Vagina (tissue), 2 donors: ENCODE data around the gene SPART. TPM values are rescaled to one million over a fixed set of nuclear protein-coding genes. Genes with fewer than 3 reads are reported as not detected.

ENCODE experiments used
- DNase-seq, 2 donors: peaks; one replicate each; pipeline ENCODE4 v3.0.0-alpha.2; 2017; ENCODE audit errors: extremely low spot score in 2 of 2
- H3K27ac ChIP-seq: fragments of 200-600 bp; sonication (generic); one replicate; pipeline ENCODE4 v1.5.1; 2019
- H3K27me3 ChIP-seq: fragments of 200-600 bp; sonication (generic); one replicate; pipeline ENCODE4 v1.5.1; 2019
- H3K36me3 ChIP-seq, 2 donors: fragments of 200-600 bp; sonication (generic); one replicate each; pipeline ENCODE4 v1.5.1; 2017 to 2019
- H3K4me1 ChIP-seq: fragments of 200-600 bp; sonication (generic); one replicate; pipeline ENCODE4 v1.5.1; 2019
- H3K4me3 ChIP-seq, 2 donors: fragments of 200-600 bp; sonication (generic); 1 replicate in 1 of 2; 2 replicates in 1 of 2; pipeline ENCODE4 v1.5.1; 2016 to 2019
- H3K9me3 ChIP-seq: fragments of 200-600 bp; sonication (generic); one replicate; pipeline ENCODE4 v1.5.1; 2019
- CTCF ChIP-seq, 3 experiments: fragments of 450-650 bp in 2 of 3; fragments of 200-600 bp in 1 of 3; sonication (generic) in 1 of 3; IDR thresholded peaks; one replicate each; pipeline ENCODE4 v1.5.1; 2017 to 2019; ENCODE audit warnings: antibody characterized with exemption in 3 of 3, mild to moderate bottlenecking in 2 of 3, moderate library complexity in 2 of 3
- POLR2A ChIP-seq, 2 donors: fragments of 450-650 bp; IDR thresholded peaks; one replicate each; pipeline ENCODE4 v1.6.1; 2017; ENCODE audit warnings: antibody characterized with exemption in 2 of 2, mild to moderate bottlenecking in 2 of 2, moderate library complexity in 2 of 2
- POLR2AphosphoS5 ChIP-seq, 2 donors: sonication (generic); formaldehyde crosslinking; IDR thresholded peaks; one replicate each; pipeline ENCODE4 v1.9.0; 2017; ENCODE audit warnings: antibody characterized with exemption in 2 of 2, mild to moderate bottlenecking in 2 of 2, low read depth in 1 of 2; ENCODE audit not compliant: insufficient read depth in 1 of 2
- intact Hi-C: fragments of 100-400 bp; cut with DNase I; formaldehyde crosslinking; loops from one replicate; pipeline ENCODE4 v1.15.1; 2023
- total RNA-seq: library from RNA; depleted of rRNA; stranded (reverse); fragments of >200 nt; gene quantifications from one replicate; pipeline ENCODE4 v1.2.3, GENCODE V29; 2016

The SPART gene
- total RNA-seq, 1 donor from 2014 or later: 63.8 TPM

DNA sequence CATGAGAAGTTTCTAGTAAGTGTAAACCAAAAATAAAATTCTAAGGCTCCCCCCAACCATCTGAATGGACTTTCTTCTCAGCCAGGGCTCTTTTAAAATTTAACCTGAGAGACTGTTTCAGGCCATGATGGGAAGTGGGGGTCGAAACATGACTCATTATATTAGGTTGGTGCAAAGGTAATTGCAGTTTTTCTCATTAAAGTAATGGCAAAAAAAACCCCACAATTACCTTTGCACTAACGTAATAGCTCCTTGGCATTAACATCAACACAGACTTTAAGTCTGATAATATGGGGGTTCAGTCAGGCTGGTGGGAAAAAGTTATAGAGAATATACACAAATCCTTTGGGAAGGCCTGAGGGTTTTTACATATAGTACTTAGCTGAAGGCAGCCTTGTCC lies 9.4 kb upstream of the SPART start:
- Histone ChIP-seq H3K27ac (no peak overlapping the region), H3K36me3 (no peaks in the 10 kb centered on the region), H3K4me1 (peaks cover 7% of the 10 kb centered on the region), H3K27me3 (no peaks in the 10 kb centered on the region), H3K4me3 (no peak overlapping the region), H3K9me3 (no peaks in the 10 kb centered on the region)
- intact Hi-C loops: no loop called here
- TF ChIP-seq CTCF (IDR thresholded peaks at IDR 0.05) (no peak), POLR2AphosphoS5 (IDR thresholded peaks at IDR 0.05; ENCODE audit: insufficient read depth in 1 of 2, low read depth in 1 of 2) (no peak), POLR2A (IDR thresholded peaks at IDR 0.05) (no peak)
- no peak for DNase-seq

DNA sequence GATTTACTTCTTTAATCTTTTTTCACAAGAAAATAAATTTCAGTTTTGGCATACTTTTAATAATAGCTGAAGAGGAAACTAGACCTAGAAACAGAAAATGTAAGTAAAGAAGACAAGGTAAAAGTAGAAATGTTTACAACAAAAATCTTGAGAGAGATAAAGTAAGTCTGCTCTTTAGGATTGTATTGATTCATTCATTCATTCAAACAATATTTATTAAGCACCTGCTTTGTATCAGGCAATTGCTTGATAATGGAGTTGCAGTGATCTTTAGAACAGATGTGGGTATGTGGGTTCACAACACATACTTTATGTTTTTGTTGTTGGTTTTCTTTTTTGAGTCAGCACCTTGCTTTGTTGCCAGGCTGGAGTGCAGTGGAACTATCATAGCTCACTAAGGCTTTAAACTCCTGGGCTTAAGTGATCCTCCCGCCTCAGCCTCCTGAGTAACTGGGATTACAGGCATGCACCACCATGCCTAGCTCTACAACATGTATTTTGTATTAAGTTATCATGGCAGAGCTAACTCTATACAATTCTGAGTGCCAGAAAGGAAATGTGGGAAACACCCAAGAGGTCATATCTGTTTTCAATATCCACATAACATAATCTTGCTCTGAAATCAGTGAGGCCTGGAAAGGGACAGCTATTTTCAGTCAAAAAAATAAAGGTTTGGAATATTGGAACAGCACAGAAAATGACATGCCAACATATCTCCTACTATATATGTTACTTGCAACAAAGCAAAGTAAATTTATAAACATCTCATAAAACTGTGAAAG lies 8.8 kb upstream of the SPART start:
- Histone ChIP-seq H3K27me3 (no peaks in the 10 kb centered on the region), H3K27ac (no peak overlapping the region), H3K36me3 (no peaks in the 10 kb centered on the region), H3K9me3 (no peaks in the 10 kb centered on the region), H3K4me1 (peaks cover 7% of the 10 kb centered on the region), H3K4me3 (no peak overlapping the region)
- DNase-seq: no peak
- intact Hi-C loops: no loop called here
- TF ChIP-seq POLR2A (IDR thresholded peaks at IDR 0.05): no peak
- TF ChIP-seq POLR2AphosphoS5 (IDR thresholded peaks at IDR 0.05; ENCODE audit: insufficient read depth in 1 of 2, low read depth in 1 of 2): no peak

- Histone ChIP-seq H3K4me3 (no peak overlapping the region), H3K4me1 (peaks cover 7% of the 10 kb centered on the region), H3K27ac (no peak overlapping the region), H3K9me3 (no peaks in the 10 kb centered on the region), H3K36me3 (no peaks in the 10 kb centered on the region), H3K27me3 (no peaks in the 10 kb centered on the region)
- intact Hi-C loops: no loop called here
- no peak for DNase-seq
- TF ChIP-seq POLR2A (IDR thresholded peaks at IDR 0.05) (no peak), CTCF (IDR thresholded peaks at IDR 0.05) (no peak), POLR2AphosphoS5 (IDR thresholded peaks at IDR 0.05; ENCODE audit: insufficient read depth in 1 of 2, low read depth in 1 of 2) (no peak)
These were observed 6.8 kb upstream of the SPART start for GRCh38 chr13:36353001-36353400.

GRCh38 chr13:36352350-36352749 lies 6.2 kb upstream of the SPART start:
- no peaks in the 10 kb centered on the region for H3K27me3 ChIP-seq
- H3K9me3 ChIP-seq: no peaks in the 10 kb centered on the region
- intact Hi-C loops: no loop called here
- no peak overlapping the region for H3K27ac ChIP-seq
- no peak for DNase-seq
- H3K4me1 ChIP-seq: peaks cover 5% of the 10 kb centered on the region
- TF ChIP-seq POLR2A (IDR thresholded peaks at IDR 0.05) (no peak), POLR2AphosphoS5 (IDR thresholded peaks at IDR 0.05; ENCODE audit: insufficient read depth in 1 of 2, low read depth in 1 of 2) (no peak), CTCF (IDR thresholded peaks at IDR 0.05) (no peak)
- H3K4me3 ChIP-seq: no peak overlapping the region
- no peaks in the 10 kb centered on the region for H3K36me3 ChIP-seq

DNA sequence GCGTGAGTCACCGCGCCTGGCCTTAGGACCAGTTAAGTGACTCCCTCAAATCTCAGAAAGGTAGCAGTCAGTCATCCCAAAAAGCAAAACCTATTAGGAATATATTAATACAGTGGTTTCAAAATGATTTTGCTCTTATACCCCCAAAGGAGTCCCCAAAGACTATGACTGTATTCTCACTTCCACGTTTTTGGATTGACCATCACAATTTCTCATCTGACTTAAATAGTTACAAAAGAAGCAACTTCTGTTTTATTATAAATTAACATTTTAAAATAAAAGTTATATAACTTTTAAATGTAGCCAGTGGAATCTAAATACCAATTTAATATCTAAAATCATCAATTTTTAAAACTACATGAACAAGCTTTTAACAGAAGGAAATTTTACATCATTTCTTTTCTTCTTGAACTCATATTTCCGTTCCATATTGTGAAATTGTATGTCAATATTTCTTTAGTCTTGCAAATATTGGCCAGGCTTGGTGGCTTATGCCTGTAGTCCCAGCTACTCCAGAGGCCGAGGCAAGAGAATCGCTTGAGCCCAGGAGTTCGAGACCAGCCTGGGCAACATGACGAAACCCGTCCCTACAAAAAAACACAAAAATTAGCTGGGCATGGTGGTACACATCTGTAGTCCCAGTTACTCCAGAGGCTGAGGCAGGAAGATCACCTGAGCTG lies 1.5 kb upstream of the SPART start:
- Histone ChIP-seq H3K27ac (peak overlapping the region; percentile 98), H3K4me3 (no peak overlapping the region), H3K36me3 (no peaks in the 10 kb centered on the region), H3K4me1 (peaks cover 20% of the 10 kb centered on the region), H3K9me3 (no peaks in the 10 kb centered on the region), H3K27me3 (no peaks in the 10 kb centered on the region)
- intact Hi-C loops: loop anchor here (10.0 kb wide), 1 partner anchor 53 kb away; the partner anchor contains the start of gene CCDC169
- TF ChIP-seq CTCF (IDR thresholded peaks at IDR 0.05) (no peak), POLR2AphosphoS5 (IDR thresholded peaks at IDR 0.05; ENCODE audit: insufficient read depth in 1 of 2, low read depth in 1 of 2) (no peak), POLR2A (IDR thresholded peaks at IDR 0.05) (no peak)
- no peak for DNase-seq
